Calu3 (cell line): ENCODE results near the gene PNPLA3. TPM values are rescaled to one million over a fixed set of nuclear protein-coding genes. Genes with fewer than 3 reads are reported as not detected.
A peak's percentile ranks its signal among the peaks of the same experiment; 100 is the strongest.

ENCODE experiments used
- BruUV-seq: library from RNA; stranded (reverse); fragments of 400-500 nt; replicated peaks from 2 replicates; lab custom pipeline; 2021; lab: Mats Ljungman, UMichigan
- CTCF ChIA-PET: fragments of 300-600 bp; sonication (Branson Sonifier 250); formaldehyde crosslinking; loops from one replicate; lab custom pipeline; 2022; ENCODE audit warnings: antibody characterized with exemption; lab: Charles Lee
- DNase-seq: peaks from one replicate; pipeline ENCODE4 v3.0.0; 2022
- H3K27ac Mint-ChIP-seq: one replicate; pipeline ENCODE4 v1.8.0; 2022; ENCODE audit warnings: mixed read lengths; ENCODE audit not compliant: unreplicated experiment
- H3K27me3 Mint-ChIP-seq: one replicate; pipeline ENCODE4 v1.8.0; 2022; ENCODE audit warnings: mixed read lengths; ENCODE audit not compliant: unreplicated experiment
- H3K36me3 Mint-ChIP-seq: one replicate; pipeline ENCODE4 v1.8.0; 2022; ENCODE audit warnings: mild to moderate bottlenecking, moderate library complexity, mixed read lengths; ENCODE audit not compliant: insufficient read depth, unreplicated experiment
- H3K4me1 Mint-ChIP-seq: one replicate; pipeline ENCODE4 v1.8.0; 2022; ENCODE audit warnings: mild to moderate bottlenecking, low read depth, mixed read lengths; ENCODE audit not compliant: unreplicated experiment
- H3K4me3 Mint-ChIP-seq: one replicate; pipeline ENCODE4 v1.8.0; 2022; ENCODE audit warnings: mild to moderate bottlenecking, low read depth, moderate library complexity, mixed read lengths; ENCODE audit not compliant: unreplicated experiment
- H3K9me3 Mint-ChIP-seq: one replicate; pipeline ENCODE4 v1.8.0; 2022; ENCODE audit warnings: low read depth, mixed read lengths; ENCODE audit not compliant: unreplicated experiment
- intact Hi-C: fragments of 100-400 bp; cut with micrococcal nuclease; formaldehyde crosslinking; loops from one replicate; pipeline ENCODE4 v1.10.0; 2022; ENCODE audit not compliant: unreplicated experiment
- total RNA-seq: library from RNA; stranded (reverse); gene quantifications from 2 replicates; pipeline ENCODE4 v1.2.3, GENCODE V29; 2022
- TF ChIP-seq, protein P1 (sequence below): fragments of 200-600 bp; IDR thresholded peaks from one replicate; pipeline ENCODE4 v1.8.0; 2022; ENCODE audit warnings: antibody characterized with exemption; ENCODE audit not compliant: unreplicated experiment

PNPLA3 gene
- total RNA-seq, 1 experiment from 2014 or later, result 9.5 TPM

DNA sequence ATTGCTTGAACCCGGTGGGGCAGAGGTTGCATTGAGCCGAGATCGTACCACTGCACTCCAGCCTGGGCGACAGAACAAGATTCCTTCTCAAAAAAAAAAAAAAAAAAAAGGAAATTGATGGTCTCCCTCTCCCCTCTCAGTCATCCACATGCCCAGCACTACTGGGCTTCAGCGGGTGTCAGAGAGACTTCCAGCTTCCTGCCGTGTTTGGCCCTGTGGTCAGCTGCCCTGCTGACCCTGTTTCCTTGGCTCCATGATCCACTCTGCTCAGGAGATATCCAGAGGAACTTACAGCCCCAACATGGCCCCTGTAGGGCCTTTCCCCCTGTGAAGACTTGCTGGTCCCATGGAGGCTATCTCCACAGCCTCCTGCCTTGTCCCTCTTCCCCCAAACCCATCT is 6.1 kb upstream of the PNPLA3 start:
- BruUV-seq, result no TSS peak
- no peak overlapping the region for H3K27ac Mint-ChIP-seq
- peaks cover 4% of the 10 kb centered on the region for H3K9me3 Mint-ChIP-seq
- H3K4me3 Mint-ChIP-seq, result no peak overlapping the region
- no peak for DNase-seq
- CTCF ChIA-PET, result no interaction called here
- TF ChIP-seq, protein P1, sequence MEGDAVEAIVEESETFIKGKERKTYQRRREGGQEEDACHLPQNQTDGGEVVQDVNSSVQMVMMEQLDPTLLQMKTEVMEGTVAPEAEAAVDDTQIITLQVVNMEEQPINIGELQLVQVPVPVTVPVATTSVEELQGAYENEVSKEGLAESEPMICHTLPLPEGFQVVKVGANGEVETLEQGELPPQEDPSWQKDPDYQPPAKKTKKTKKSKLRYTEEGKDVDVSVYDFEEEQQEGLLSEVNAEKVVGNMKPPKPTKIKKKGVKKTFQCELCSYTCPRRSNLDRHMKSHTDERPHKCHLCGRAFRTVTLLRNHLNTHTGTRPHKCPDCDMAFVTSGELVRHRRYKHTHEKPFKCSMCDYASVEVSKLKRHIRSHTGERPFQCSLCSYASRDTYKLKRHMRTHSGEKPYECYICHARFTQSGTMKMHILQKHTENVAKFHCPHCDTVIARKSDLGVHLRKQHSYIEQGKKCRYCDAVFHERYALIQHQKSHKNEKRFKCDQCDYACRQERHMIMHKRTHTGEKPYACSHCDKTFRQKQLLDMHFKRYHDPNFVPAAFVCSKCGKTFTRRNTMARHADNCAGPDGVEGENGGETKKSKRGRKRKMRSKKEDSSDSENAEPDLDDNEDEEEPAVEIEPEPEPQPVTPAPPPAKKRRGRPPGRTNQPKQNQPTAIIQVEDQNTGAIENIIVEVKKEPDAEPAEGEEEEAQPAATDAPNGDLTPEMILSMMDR, result no peak
- H3K36me3 Mint-ChIP-seq, result peaks cover 4% of the 10 kb centered on the region
- peaks cover 32% of the 10 kb centered on the region for H3K4me1 Mint-ChIP-seq
- intact Hi-C loops, result no loop called here
- H3K27me3 Mint-ChIP-seq, result peaks cover 18% of the 10 kb centered on the region

- no peak for DNase-seq
- no peaks in the 10 kb centered on the region for H3K9me3 Mint-ChIP-seq
- H3K27ac Mint-ChIP-seq, result peak overlapping the region; percentile 75
- no TSS peak for BruUV-seq
- TF ChIP-seq, protein P1, result no peak
- intact Hi-C loops, result no loop called here
- CTCF ChIA-PET, result no interaction called here
- H3K4me1 Mint-ChIP-seq, result peaks cover 41% of the 10 kb centered on the region
- H3K4me3 Mint-ChIP-seq, result peak overlapping the region; percentile 26
- peaks cover under 1% of the 10 kb centered on the region for H3K27me3 Mint-ChIP-seq
- peaks cover 18% of the 10 kb centered on the region for H3K36me3 Mint-ChIP-seq
These were observed 4.3 kb upstream of the PNPLA3 start for GRCh38 chr22:43919106-43919973.

- CTCF ChIA-PET, result interaction anchor here (0.6 to 1.7 kb wide), 2 partner anchors 38 to 1816 kb away, joined by 5 to 6 read pairs; no protein-coding TSS in a partner anchor
- intact Hi-C loops, result no loop called here
- TF ChIP-seq, protein P1, result no peak
- H3K4me3 Mint-ChIP-seq, result no peak overlapping the region
- H3K9me3 Mint-ChIP-seq, result no peaks in the 10 kb centered on the region
- H3K27ac Mint-ChIP-seq, result peak overlapping the region; percentile 35
- DNase-seq, result peak; percentile 81
- H3K36me3 Mint-ChIP-seq, result peaks cover 26% of the 10 kb centered on the region
- H3K4me1 Mint-ChIP-seq, result peaks cover 52% of the 10 kb centered on the region
- no TSS peak for BruUV-seq
- H3K27me3 Mint-ChIP-seq, result no peaks in the 10 kb centered on the region
These were observed 2.2 kb upstream of the PNPLA3 start for GRCh38 chr22:43921370-43921769.

DNA sequence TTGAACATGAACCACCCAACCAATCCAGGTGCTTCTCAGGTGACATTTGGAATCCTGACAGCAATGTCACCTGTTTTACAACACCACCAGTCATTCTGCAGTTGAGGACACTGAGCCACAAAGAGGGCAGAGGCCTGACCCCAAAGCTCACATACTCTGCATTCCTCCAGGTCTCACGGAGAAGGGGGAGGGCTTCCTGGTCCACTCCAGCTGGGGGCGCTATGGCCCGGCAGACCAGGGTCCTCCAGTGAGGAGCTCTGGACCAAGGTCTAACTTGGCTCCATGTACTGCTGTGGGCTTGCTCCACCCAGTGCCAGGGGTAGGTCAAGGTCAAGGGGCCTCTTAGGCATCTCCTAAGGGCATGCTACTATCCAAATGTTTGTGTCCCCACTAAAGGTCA is 1.5 kb upstream of the PNPLA3 start:
- Mint-ChIP-seq H3K36me3 (peaks cover 26% of the 10 kb centered on the region), H3K27ac (no peak overlapping the region), H3K9me3 (no peaks in the 10 kb centered on the region), H3K27me3 (no peaks in the 10 kb centered on the region), H3K4me3 (no peak overlapping the region), H3K4me1 (peaks cover 52% of the 10 kb centered on the region)
- DNase-seq, result peak; percentile 15
- no TSS peak for BruUV-seq
- CTCF ChIA-PET, result interaction anchor here (0.6 to 1.7 kb wide), 2 partner anchors 39 to 1916 kb away, joined by 6 to 7 read pairs; no protein-coding TSS in a partner anchor
- intact Hi-C loops, result no loop called here
- TF ChIP-seq, protein P1, result no peak
